ENCODE measurements around the gene NFATC1.
"Not testable (repeated sequence)": the region's sequence is repeated elsewhere in the genome, so short reads cannot be mapped to it uniquely, and the experiment has no call there.

DNA sequence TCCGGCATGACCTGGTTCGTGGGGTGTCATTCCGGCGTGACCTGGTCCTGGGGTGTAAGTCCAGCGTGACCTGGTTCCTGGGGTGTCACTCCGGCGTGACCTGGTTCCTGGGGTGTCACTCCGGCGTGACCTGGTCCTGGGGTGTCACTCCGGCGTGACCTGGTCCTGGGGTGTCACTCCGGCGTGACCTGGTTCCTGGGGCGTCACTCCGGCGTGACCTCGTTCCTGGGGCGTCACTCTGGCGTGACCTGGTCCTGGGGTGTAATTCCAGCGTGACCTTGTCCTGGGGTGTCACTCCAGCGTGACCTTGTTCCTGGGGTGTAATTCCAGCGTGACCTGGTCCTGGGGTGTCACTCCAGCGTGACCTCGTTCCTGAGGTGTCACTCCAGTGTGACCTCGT lies 87.7 kb downstream of the NFATC1 start:
- TF ChIP-seq, protein P1, sequence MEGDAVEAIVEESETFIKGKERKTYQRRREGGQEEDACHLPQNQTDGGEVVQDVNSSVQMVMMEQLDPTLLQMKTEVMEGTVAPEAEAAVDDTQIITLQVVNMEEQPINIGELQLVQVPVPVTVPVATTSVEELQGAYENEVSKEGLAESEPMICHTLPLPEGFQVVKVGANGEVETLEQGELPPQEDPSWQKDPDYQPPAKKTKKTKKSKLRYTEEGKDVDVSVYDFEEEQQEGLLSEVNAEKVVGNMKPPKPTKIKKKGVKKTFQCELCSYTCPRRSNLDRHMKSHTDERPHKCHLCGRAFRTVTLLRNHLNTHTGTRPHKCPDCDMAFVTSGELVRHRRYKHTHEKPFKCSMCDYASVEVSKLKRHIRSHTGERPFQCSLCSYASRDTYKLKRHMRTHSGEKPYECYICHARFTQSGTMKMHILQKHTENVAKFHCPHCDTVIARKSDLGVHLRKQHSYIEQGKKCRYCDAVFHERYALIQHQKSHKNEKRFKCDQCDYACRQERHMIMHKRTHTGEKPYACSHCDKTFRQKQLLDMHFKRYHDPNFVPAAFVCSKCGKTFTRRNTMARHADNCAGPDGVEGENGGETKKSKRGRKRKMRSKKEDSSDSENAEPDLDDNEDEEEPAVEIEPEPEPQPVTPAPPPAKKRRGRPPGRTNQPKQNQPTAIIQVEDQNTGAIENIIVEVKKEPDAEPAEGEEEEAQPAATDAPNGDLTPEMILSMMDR (IDR thresholded peaks at IDR 0.05): not testable (repeated sequence)
- not testable (repeated sequence) for TF ChIP-seq POLR2A, EP300 (IDR thresholded peaks at IDR 0.05)

Data from suprapubic skin (tissue), 3 donors.